ENCODE results near the gene PRDM15.

Gene PRDM15, protein sequence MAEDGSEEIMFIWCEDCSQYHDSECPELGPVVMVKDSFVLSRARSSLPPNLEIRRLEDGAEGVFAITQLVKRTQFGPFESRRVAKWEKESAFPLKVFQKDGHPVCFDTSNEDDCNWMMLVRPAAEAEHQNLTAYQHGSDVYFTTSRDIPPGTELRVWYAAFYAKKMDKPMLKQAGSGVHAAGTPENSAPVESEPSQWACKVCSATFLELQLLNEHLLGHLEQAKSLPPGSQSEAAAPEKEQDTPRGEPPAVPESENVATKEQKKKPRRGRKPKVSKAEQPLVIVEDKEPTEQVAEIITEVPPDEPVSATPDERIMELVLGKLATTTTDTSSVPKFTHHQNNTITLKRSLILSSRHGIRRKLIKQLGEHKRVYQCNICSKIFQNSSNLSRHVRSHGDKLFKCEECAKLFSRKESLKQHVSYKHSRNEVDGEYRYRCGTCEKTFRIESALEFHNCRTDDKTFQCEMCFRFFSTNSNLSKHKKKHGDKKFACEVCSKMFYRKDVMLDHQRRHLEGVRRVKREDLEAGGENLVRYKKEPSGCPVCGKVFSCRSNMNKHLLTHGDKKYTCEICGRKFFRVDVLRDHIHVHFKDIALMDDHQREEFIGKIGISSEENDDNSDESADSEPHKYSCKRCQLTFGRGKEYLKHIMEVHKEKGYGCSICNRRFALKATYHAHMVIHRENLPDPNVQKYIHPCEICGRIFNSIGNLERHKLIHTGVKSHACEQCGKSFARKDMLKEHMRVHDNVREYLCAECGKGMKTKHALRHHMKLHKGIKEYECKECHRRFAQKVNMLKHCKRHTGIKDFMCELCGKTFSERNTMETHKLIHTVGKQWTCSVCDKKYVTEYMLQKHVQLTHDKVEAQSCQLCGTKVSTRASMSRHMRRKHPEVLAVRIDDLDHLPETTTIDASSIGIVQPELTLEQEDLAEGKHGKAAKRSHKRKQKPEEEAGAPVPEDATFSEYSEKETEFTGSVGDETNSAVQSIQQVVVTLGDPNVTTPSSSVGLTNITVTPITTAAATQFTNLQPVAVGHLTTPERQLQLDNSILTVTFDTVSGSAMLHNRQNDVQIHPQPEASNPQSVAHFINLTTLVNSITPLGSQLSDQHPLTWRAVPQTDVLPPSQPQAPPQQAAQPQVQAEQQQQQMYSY

GRCh38 chr21:41879190-41879998, at the start of gene PRDM15:
Gene PRDM15 (minus strand): TSS chr21:41879344. CDS start chr21:41860363, 18,981 bp downstream.
- DNase-seq = peak; percentile 88

GRCh38 chr21:41928621-41929220, 49.6 kb upstream of the PRDM15 start:
- DNase-seq = no peak

- DNase-seq = no peak
Measured at GRCh38 chr21:41927727-41928409, 48.7 kb upstream of the PRDM15 start.

DNA sequence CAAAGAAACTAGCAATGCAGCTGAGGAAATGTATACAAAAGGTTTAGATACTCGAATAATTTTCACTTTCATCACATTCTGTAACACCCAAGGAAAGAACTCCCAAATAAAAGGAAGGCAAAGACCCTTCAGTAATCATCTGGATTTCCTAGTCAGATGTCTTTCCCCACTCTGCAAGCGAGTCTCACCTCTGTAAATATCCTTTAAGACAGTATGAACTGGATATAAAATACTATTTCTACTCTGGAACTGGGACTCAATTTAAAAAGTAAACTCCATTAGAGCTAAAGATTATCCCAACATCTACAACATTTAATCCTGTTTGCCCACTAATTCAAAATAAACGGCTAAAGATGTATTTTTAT, 47.6 kb upstream of the PRDM15 start:
- DNase-seq = no peak

GRCh38 chr21:41926117-41926806, 47.1 kb upstream of the PRDM15 start:
- DNase-seq = no peak

DNA sequence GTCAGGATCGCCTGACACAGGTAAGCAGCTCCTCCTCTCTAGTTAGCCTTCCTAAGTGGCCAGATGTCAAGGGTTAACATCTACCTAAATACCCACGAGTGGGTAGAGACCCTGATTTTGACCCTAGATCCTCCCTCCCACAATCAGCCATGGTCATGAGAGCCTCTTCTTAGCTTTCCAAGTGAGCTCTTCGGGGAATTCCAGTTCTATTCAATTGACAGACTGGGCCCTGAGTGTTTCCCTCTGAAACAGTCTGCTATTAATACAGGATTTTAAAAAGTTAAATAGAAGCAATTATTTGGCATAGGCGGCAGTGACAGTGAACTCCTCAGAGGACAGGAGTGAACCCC, 46.6 kb upstream of the PRDM15 start:
- no peak for DNase-seq

GRCh38 chr21:41924368-41924754, 45.2 kb upstream of the PRDM15 start:
- no peak for DNase-seq

DNA sequence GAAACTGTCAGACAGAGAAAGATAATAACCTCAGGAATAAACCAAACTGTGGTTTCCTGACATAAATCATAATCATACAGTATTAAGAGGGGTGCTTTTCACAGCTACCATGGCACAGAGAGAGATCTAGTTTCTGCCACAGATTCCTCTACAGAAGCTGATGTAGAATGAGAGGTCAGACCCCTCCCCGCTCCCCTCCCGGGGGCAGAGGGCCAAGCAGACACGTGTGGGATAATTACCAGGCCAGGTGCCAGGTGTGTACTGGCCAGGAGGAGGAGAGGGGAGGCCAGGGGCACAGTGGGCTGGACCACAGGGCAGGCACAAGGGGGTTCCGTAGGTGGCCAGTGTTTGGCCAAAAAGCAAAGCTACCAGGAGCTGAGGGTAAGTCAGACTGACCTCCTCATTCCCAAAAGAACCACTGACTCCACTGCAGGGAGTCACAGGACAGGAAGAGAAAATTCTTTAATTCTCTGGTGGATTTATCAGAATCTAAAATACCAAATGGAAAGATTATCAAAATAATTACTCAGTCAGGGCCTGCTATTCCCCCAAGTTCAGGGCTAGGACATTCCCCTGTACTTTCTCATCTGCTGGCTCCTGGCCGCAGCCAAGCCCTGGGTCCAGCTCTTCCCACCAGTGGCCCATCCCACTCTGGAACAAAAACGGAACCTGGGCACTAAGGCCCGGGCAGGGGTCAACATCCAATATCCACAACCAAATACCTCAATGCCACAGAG, 44.7 kb upstream of the PRDM15 start:
- no peak for DNase-seq

- DNase-seq = no peak
Measured at GRCh38 chr21:41923186-41923585, 44.0 kb upstream of the PRDM15 start.

GRCh38 chr21:41921021-41921420, 41.9 kb upstream of the PRDM15 start:
- DNase-seq = no peak

DNA sequence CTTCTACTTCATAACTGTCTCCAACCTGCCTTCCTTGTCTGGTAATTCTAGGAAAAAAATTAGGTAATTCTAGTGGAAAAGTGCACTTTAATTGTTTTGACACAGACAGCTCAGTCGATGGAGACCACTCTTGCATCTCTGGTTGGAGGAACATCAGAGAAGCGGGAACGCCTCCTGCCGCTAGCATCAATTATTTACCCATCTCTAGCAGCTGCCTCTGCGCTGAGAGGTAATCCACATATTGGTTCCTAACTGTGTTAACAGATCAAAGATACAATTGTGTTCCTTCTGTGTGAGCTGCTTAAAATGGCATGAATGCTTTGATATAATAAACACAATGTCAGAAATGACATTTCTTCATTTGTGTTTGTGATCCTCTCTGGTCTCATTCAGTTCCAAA, 41.3 kb upstream of the PRDM15 start:
- no peak for DNase-seq

DNA sequence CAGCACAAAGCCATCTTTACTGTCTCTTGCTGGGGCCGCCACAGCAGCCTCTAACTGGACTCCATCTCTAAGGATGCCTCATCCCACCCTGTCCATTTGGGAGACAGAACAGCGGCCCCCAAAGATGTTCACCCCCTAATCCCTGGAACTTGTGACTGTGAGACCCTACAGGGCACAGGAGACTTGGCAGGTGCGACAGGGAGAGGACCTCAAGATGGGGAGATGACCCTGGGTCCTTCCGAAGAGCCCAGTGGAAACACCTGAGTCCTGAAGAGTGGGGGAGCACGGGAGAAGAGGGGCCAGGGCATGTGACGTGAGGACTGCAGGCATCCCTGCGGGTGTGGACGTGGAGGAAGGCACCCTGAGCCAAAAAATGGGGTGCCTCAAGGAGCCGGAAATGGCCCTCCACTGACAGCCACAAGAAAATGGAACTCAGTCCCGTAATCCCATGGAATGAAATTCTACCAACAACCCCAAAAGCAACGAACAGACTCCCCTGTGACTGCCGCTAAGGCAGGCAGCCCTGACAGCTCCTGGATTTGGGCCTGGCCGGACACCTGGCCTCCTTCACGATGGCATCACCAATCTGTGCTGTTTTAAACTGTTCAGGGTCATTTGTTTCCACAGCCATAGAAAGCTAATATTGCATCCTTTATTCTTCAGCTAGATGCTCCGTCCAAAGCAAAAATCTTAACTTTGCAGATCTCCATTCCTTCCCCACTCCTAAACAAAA, 40.7 kb upstream of the PRDM15 start:
- DNase-seq = no peak

DNA sequence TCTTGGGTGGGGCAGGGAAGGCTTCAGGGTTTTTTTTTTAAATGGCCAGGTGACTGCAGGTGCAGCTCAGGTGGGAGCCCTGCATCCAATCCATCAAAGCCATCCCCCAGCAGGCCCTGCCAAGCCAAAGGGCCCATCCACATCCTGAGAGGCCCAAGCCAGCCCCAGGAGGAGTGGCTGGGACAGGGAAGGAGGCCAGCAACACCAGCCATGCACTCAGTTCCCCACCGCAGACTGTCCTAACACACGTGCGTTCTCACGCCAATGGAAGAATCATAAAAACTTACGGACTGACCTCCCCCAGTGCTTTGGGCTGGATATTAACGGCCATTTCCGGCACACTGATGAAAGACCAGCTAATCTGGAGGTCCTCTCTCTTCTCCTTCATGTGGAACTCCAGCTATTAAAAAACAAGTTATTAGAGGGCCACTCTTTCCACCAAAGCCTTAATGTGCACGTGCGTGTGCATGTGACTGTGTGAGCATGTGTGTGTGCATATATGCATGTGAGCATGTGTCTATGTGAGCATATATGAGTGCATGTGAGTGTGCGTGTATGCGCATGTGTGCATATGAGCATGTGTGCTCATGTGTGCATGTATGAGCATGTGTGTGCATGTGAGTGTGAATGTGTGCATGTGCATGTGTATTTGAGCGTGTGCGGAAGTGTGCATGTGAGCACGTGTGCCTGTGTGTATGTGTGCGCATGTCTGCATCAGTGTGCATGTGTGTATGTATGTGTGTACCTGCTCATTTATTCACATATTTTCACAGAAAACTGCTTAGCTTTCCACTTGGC, 39.6 kb upstream of the PRDM15 start:
- DNase-seq = no peak

GRCh38 chr21:41917531-41917930, 38.4 kb upstream of the PRDM15 start:
- no peak for DNase-seq

DNA sequence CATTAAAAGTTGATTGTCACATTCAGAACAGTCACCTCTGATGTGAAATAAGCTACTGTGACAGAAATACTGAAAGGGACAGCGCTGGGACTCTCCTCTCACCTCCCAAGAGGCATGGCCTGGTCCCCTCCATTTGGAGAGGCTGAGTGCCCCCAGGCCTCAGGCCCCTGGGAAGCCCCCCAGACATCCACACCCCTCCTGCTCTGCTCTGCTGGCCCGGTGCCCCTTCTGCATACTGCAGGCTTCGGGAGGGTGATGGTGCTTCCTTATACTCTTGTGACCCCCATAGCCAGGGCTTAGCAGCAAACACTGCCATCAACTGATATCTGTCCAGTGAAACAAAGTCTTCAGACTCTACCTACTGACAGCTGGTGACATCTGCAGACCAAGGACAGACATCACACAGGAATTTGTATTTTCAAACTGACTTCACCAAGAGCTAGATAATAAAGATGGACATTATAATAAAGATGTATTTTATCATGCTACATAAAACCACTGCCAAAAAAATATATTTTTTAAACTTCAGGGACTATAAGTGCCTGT, 37.8 kb upstream of the PRDM15 start:
- no peak for DNase-seq

DNA sequence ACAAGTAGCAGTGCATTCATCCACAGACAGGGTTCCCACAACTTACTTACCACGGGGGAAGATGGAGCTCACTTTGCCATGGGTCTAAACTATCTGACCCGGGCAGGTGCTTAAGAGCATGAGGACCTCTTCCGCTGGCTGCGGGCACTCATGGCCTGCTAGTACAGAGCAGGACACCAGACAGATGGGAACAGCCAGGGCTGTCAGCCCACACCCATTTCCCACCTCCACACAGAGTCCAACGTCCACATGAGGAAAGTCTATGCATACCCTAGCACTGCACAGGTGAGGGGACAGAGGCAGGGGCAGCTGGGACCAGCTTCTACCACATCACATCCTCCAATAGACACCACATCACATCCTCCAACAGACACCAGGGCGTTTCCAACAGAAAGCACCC, 35.8 kb upstream of the PRDM15 start:
- DNase-seq = no peak

DNA sequence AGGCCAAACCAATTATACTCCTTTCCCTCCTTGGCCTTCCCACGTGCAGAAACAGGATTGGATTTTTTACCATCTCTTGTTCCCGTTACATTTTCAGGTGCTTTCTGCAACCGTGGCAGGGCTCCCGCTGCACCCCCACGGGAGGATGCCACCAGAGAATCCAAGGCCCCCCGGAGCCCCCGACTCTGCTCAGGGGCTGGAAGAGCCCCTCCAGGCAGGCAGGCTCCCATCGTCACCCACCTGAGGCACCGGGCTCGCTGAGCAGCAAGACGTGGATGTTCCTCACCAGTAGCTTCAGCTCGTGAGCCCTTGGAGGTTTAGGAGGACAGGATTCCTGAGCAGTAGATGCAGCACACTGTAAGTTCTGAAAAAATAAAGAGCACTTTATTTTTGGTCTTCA, 35.2 kb upstream of the PRDM15 start:
- DNase-seq = no peak

GRCh38 chr21:41913230-41913629, 34.1 kb upstream of the PRDM15 start:
- DNase-seq = no peak

- no peak for DNase-seq
Measured at GRCh38 chr21:41908829-41909228, 29.7 kb upstream of the PRDM15 start.
